Uterus (tissue), 2 donors: ENCODE data around the gene TMEM119.

Source experiments
- POLR2A ChIP-seq, 2 donors: fragments of 450-650 bp; IDR thresholded peaks; one replicate each; pipeline ENCODE4 v1.6.1; 2016; ENCODE audit warnings: antibody characterized with exemption in 2 of 2, mild to moderate bottlenecking in 1 of 2, moderate library complexity in 1 of 2
- TF ChIP-seq, protein P1 (sequence below), 4 experiments: fragments of 200-600 bp in 2 of 4; fragments of 450-650 bp in 2 of 4; sonication (generic) in 2 of 4; IDR thresholded peaks; one replicate each; pipeline ENCODE4 v1.5.1; 2016 to 2019; ENCODE audit warnings: antibody characterized with exemption in 4 of 4, mild to moderate bottlenecking in 2 of 4, moderate library complexity in 1 of 4

DNA sequence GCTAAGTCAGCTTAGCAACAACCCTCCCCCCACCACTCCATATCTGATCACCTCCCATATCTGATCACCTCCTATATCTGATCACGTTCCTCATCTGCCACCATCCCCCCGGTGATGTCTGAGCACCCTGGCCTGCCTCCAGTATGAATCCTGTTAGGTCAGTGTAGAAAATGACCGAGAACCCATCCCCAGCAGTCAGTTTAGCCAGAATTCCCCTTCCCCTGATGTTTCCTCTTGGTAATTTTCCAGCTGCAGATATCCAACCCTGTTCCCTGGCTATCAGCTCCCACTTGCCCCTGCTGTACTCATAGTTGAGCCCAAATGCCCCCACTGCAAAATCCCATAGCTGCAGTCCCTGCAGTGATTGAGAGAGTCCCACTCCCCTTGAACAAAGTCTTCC is 23.3 kb upstream of the TMEM119 start:
- TF ChIP-seq, protein P1, sequence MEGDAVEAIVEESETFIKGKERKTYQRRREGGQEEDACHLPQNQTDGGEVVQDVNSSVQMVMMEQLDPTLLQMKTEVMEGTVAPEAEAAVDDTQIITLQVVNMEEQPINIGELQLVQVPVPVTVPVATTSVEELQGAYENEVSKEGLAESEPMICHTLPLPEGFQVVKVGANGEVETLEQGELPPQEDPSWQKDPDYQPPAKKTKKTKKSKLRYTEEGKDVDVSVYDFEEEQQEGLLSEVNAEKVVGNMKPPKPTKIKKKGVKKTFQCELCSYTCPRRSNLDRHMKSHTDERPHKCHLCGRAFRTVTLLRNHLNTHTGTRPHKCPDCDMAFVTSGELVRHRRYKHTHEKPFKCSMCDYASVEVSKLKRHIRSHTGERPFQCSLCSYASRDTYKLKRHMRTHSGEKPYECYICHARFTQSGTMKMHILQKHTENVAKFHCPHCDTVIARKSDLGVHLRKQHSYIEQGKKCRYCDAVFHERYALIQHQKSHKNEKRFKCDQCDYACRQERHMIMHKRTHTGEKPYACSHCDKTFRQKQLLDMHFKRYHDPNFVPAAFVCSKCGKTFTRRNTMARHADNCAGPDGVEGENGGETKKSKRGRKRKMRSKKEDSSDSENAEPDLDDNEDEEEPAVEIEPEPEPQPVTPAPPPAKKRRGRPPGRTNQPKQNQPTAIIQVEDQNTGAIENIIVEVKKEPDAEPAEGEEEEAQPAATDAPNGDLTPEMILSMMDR (IDR thresholded peaks at IDR 0.05): no peak
- no peak for TF ChIP-seq POLR2A (IDR thresholded peaks at IDR 0.05)
